ENCODE data around the gene VKORC1L1.
"Not testable (repeated sequence)": the region's sequence is repeated elsewhere in the genome, so short reads cannot be mapped to it uniquely, and the experiment has no call there.

The VKORC1L1 gene

GRCh38 chr7:65884983-65885382 lies 12.1 kb downstream of the VKORC1L1 start:
- not testable (repeated sequence) for DNase-seq

DNA sequence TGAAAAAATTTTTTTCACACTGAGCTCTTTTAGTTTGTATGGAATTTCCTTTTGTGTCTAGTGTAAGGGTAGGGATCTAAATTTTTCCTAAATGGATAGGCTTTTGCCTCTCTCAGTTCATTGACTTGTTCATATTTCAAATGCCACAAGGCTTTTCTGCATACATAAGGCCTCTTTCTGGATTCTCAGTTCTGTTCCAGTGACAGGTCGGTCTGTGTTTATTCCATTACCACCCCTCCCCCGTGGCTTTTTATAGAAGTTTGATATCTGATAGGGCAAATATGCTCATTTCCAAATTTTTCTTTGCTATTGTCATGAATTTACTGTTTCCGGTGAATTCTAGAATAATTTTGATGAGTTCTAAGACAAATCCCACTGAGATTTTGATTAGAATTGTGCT lies 12.7 kb downstream of the VKORC1L1 start:
- DNase-seq, result not testable (repeated sequence)

DNA sequence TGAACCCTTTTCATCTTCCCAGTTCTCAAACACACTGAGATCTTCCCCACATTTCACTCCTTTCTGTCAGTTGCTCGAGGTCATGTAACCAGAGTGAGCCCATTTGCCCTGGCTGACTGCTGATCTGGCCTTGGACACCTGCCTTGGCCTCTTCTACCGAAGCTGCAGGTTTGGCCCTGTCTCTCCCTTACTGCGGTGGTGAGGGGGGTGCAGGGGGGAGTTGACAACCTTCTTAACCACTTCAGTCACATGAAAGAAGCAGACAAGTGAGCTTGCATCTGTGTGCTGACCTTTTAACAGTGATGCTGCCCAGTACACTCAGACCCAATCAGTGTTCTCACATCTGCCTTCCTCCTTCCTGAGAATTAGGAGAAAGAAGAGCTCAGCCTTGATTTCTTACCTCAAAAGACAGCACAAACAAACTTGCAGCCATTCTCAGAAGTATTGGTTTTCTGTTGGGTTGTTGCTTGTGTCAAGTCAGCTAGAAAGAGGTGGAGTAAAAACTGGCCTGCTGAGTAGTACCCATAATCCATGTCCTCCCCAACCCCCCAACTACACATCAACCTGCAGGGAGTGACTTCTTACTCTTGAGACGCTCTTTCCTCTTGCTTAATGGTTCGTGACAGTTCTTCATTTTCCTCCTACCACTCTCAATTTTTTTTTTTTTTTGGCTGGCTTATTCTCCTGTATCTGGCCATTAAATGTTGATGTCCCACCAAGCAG lies 15.7 kb downstream of the VKORC1L1 start:
- not testable (repeated sequence) for DNase-seq

DNA sequence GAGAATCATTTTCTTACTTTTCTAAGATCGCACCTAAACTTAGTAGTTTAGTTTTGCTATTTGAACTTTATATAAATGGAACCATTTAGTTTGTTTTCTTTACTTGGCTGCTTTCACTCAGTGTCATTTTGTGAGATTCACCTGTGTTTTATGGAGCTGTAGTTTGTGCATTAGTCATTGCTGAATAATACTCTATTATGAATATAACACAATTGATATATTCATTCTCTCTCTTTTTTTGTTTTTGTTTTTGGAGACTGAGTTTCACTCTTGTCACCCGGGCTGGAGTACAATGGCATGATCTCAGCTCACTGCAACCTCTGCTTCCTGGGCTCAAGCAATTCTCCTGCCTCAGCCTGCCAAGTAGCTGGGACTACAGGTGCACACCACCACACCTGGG lies 16.8 kb downstream of the VKORC1L1 start:
- not testable (repeated sequence) for DNase-seq

DNA sequence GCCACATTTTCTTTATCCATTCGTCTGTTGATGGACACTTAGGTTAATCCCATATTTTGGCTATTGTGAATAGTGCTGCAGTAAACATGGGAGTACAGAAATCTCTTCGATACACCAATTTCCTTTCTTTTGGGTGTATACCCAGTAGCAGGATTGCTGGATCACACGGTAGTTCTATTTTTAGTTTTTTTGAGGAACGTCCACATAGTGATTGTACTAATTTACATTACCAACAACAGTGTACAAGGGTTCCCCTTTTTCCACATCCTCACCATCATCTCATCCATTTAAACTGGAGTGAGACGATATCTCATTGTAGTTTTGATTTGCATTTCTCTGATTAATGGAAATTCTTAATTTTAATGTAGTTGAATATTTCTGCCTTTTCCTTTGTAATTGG lies 19.3 kb downstream of the VKORC1L1 start:
- no peak for DNase-seq

DNA sequence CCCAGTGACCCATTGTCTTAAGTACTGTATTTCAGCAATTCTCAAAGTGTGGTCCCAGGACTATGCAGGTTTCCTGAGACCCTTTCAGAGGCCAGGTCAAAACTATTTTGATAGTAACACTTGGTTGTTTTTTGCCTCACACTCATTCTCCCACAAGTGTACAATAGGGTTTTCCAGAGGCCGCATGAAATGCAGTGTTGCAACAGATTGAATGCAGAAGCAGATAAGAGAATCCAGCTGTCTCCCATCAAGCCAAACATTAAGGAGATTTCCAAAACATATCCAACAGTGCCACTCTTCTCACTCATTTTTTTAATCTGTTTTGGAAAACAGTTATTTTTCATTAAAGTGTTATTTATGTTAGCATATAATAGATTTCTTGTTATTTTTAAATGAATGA lies 20.0 kb downstream of the VKORC1L1 start:
- no peak for DNase-seq

- no peak for DNase-seq
Observed at GRCh38 chr7:65896279-65896870, 23.5 kb downstream of the VKORC1L1 start.

DNA sequence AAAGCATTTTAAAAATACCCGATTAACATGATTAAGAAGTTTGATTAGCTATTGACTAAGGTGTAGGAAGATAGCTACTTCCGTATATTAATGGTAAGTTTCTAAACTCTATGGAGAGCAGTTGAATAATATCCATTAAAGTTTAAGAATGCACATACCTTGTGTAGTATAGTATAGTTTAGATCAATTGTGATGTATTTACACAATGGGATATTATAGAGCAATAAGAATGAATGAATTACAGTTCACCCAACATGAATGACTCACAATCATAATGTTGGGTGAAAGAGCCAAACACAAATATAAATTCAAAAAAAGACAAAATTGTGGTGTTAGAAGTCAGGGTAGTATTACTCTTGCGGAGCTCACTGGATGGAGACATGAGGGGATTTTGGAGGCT lies 24.4 kb downstream of the VKORC1L1 start:
- DNase-seq, result not testable (repeated sequence)

DNA sequence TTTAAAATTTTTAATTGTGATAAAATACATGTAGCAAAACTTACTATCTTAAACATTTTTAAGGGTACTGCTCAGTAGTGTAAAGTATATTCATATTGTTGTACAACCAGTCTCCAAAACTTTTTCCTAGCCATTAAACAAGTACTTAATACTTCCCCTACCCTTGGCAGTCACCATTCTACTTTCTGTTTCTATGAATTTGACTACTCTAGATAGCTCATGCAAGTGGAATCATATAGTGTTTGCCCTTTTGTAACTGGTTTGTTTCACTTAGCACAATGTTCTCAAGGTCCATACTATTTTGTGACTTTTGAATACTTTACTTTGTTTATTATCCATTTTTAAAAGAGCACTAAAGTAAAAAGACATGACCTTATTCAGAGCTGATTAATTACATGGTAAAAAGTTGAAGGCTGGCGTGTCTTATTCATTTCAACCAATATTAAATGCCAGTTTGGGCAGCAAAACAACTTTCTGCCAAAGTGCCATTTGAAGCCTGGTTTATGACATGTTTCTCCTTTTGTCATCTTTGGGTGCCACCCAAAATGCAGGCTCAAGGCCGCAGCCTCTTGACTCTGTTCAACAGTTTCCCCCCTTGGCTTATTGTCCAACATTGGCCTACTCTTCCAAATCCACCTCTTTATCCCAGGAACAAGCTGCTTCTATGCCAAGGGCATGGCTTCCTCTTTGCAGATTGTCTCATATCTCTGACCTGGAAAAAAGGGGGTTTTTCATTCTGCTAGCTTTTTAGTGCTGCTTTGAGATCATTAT lies 26.0 kb downstream of the VKORC1L1 start:
- not testable (repeated sequence) for DNase-seq

DNA sequence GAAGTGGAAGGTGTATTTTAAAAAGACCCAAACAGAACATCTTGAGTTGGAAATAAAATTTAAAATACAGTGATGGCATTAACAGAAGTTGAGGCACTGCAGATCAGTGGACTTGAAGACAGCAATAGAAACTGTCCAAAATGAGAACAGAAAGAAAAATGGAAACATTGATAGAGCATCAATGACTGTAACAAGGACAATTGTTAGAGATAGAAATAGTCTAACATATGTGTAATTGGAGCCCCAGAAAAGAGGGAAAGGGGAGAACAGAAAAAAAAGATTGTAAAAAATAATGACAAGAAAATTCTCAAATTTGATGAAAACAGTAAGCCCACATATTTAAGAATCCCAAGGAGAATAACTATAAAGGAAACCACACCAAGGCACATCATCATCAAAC lies 29.4 kb downstream of the VKORC1L1 start:
- DNase-seq, result no peak

DNA sequence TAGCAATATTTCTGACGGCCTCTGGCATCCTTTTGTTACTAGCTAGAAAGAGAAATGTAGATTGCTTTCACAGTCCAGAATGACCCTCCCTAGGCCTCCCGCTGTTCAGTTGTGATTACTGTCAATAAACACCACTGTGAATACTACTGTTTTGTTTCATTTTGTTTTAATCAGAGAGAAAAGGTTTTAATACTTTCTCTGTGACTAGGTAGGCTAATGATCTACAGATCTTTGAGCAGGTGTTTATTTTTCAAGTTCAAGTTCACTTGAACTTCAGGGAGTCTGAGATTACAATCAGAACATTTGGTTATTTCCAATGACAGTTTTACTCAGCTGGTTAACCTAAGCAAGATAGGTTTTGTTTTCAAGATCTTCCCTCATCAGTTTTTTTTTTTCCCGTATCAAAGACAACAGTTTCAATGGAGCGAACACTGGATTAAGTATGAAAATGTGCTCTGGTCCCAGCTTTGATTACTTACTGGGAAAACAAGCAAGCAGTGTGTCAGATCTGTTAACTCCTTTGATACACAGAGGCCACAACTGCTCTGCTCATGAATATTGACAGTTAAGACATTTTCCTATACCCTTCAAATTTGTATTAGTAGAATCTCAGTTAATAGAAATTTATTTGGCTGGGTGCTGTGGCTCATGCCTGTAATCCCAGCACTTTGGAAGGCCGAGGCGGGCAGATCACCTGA lies 34.8 kb downstream of the VKORC1L1 start:
- no peak for DNase-seq

DNA sequence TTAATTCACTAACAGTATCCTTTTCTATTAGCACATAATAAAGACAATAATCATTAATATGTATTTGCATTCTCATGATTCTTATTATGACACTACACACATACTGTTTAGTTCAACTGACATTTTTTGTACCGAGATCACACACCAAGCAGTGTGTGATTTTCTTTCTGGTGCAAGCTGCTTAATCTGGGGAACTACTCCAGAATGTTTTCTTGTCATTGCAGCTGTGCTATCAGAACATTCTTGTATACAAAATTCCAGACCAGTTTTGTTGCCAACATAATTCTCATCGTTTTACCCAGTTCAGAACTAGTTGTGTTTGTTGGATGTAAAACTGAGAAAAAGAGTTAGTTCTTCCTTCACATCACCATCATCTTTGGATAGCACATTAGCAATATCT lies 37.4 kb downstream of the VKORC1L1 start:
- no peak for DNase-seq

DNA sequence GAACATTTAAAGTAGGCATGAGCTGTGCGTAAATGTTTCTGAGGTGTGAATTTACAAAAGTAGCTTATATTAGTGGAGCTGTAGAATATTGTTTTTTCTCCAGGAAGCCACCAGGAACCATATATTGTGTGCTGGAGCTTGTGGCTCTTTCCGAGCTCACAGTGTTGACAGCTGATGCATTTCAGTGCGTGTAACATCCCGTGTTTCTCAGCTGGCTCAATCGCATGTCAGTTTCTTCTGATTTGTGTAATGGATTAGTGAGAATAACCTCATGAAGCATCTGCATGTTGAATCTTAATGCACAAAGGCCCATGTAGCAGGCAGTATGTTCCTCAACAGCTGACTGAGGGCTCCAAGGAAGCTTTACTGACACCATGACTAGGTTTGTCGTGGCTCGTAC lies 39.4 kb downstream of the VKORC1L1 start:
- DNase-seq, result no peak

GRCh38 chr7:65915921-65916657 lies 43.2 kb downstream of the VKORC1L1 start:
- DNase-seq, result no peak

- no peak for DNase-seq
Observed at GRCh38 chr7:65923316-65923715, 50.4 kb downstream of the VKORC1L1 start.

DNA sequence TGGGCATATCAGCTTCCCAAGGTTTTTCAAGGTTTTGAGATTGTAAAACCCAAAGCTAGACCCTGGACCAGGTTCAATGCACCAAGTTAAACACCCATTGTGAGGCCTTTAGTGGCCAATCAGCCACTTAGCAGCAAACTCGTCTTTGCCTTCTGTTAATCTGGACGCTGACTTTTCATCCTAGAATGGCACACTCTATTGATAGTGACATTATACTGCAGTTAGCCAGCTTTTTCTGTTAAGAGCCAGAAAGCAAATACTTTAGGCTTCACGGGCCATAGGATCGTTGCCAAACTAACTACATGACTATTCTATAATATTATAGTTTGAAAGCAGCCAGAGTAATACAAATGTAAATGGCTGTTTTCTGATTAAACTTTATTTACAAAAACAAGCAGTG lies 51.3 kb downstream of the VKORC1L1 start:
- DNase-seq, result no peak

DNA sequence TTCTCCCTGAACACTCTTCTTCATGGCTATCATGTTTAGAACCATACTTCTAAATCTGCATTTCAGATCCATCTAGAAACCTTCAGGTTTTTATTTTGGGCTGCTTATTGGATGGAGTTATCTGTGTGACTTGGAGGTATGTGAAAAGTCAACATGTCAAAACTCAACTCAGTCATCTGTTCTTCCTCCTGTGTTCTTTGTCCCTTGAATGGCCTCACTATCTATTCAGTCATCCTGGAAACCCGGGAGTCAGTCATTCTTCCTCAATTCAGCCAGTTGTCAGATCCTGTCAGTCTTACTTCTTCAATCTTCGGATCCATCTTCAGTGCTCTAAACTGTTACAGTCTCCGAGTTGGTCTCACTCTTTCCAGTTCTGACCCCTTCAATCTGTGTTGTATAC lies 52.2 kb downstream of the VKORC1L1 start:
- no peak for DNase-seq

DNA sequence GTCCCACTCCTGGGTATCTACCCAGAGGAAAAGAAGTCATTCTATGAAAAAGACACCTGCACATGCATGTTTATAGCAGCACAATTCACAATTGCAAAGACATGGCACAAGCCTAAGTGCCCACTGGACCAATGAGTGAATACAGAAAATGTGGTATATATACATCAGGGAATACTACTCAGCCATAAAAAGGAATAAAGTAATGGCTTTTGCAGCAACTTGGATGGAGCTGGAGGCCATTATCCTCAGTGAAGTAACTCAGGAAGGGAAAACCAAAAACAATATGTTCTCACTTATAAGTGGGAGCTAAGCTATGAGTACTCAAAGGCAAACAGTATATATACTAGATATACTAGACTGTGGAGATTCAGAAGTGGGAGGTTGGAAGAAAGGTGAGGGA lies 53.7 kb downstream of the VKORC1L1 start:
- no peak for DNase-seq

DNA sequence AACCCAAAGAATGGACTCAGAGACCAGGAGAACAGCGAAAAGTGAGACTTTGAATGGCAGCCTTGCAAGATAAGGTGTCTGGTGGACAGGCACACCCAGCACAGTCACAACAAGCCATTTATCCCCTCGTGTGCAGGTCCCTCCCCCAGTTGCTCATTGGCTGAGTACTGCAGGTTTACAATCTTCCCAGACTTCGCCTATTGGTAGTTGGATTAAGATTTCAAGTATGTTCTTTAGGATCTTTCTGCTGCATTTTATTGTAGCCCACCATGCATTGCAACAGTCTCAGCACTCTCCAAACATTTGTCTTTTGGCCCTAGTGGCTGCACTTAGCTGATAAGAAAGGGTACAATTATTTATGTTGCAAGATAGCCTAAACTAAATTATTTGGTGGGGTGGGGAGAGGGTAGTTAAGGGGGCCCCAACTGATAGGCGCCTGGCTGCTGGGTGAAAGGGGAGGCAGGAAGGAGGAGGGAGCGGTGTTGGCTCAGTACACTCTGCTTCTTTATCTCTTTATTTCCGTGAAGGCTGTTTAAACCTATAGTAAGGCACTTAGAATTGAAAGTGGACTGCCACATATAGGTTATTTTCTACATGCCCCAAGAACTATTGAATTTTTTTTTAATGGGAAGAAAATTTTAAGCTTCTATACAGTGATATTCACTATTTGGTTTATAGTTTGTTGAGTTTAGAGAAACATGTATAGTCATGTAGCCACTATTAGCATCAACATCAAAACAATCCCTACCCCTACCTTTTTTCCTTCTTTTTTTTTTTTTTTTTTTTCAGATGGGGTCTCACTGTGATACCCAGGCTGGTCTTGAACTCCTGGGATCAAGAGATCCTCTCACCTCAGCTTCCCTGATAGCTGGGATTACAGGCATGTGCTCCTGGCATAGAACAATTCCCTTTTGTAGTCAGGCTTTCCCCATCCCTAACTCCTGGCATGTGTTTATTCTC lies 54.9 kb downstream of the VKORC1L1 start:
- DNase-seq, result no peak

GRCh38 chr7:65931685-65932084 lies 58.8 kb downstream of the VKORC1L1 start:
- DNase-seq, result no peak

Measured in anterior cingulate cortex (tissue), 58 donors.